Measurements from ENCODE around the gene PRKAR1A.

Gene PRKAR1A

GRCh38 chr17:68567035-68567434 lies 54.8 kb downstream of the PRKAR1A start:
- H3F3A ChIP-seq (ENCODE audit: control insufficient read depth, insufficient read depth): no peaks in the 10 kb centered on the region
- no peak overlapping the region for H3K4me2 ChIP-seq (ENCODE audit: low read length)
- no peaks in the 10 kb centered on the region for H3K9me2 ChIP-seq (replicated peaks; ENCODE audit: control insufficient read depth, low read length)
- no peaks in the 10 kb centered on the region for H3K36me3 ChIP-seq (ENCODE audit: control insufficient read depth, low read length)
- H3K27me3 ChIP-seq (ENCODE audit: control insufficient read depth, low read length): peaks cover 10% of the 10 kb centered on the region; the same call in 1 of the 2 replicates
- H3K4me1 ChIP-seq (ENCODE audit: control insufficient read depth, low read length): no peaks in the 10 kb centered on the region
- no peaks in the 10 kb centered on the region for H4K20me1 ChIP-seq (ENCODE audit: control insufficient read depth, insufficient read depth, low read depth, low read length)
- no peak for TF ChIP-seq EZH2phosphoT487 (IDR thresholded peaks at IDR 0.05; ENCODE audit: borderline replicate concordance, low read length)
- no peak overlapping the region for H3K27ac ChIP-seq (ENCODE audit: low read depth, low read length)
- no peak overlapping the region for H3K4me3 ChIP-seq (ENCODE audit: low read length)
- H3K9me3 ChIP-seq (ENCODE audit: control insufficient read depth, insufficient read depth, low read length): no peaks in the 10 kb centered on the region
- no peaks in the 10 kb centered on the region for H3K79me2 ChIP-seq (ENCODE audit: control insufficient read depth, low read length)

GRCh38 chr17:68567581-68567980 lies 55.4 kb downstream of the PRKAR1A start:
- H4K20me1 ChIP-seq (ENCODE audit: control insufficient read depth, insufficient read depth, low read depth, low read length): no peaks in the 10 kb centered on the region
- H3K4me1 ChIP-seq (ENCODE audit: control insufficient read depth, low read length): no peaks in the 10 kb centered on the region
- no peaks in the 10 kb centered on the region for H3K36me3 ChIP-seq (ENCODE audit: control insufficient read depth, low read length)
- peaks cover 14% of the 10 kb centered on the region; the same call in 1 of the 2 replicates for H3K27me3 ChIP-seq (ENCODE audit: control insufficient read depth, low read length)
- H3K4me3 ChIP-seq (ENCODE audit: low read length): no peak overlapping the region
- no peaks in the 10 kb centered on the region for H3K79me2 ChIP-seq (ENCODE audit: control insufficient read depth, low read length)
- H3K9me3 ChIP-seq (ENCODE audit: control insufficient read depth, insufficient read depth, low read length): no peaks in the 10 kb centered on the region
- no peaks in the 10 kb centered on the region for H3K9me2 ChIP-seq (replicated peaks; ENCODE audit: control insufficient read depth, low read length)
- no peak for TF ChIP-seq CTCF (IDR thresholded peaks at IDR 0.05; ENCODE audit: low read depth, low read length, poor library complexity, severe bottlenecking)
- no peak for TF ChIP-seq EZH2phosphoT487 (IDR thresholded peaks at IDR 0.05; ENCODE audit: borderline replicate concordance, low read length)
- H3F3A ChIP-seq (ENCODE audit: control insufficient read depth, insufficient read depth): no peaks in the 10 kb centered on the region
- no peak overlapping the region for H3K27ac ChIP-seq (ENCODE audit: low read depth, low read length)
- H3K4me2 ChIP-seq (ENCODE audit: low read length): no peak overlapping the region

GRCh38 chr17:68568581-68568980 lies 56.4 kb downstream of the PRKAR1A start:
- Histone ChIP-seq H3K9me2 (replicated peaks; ENCODE audit: control insufficient read depth, low read length) (no peaks in the 10 kb centered on the region), H3K27ac (ENCODE audit: low read depth, low read length) (no peak overlapping the region), H3K4me1 (ENCODE audit: control insufficient read depth, low read length) (no peaks in the 10 kb centered on the region), H3K79me2 (ENCODE audit: control insufficient read depth, low read length) (no peaks in the 10 kb centered on the region), H3K36me3 (ENCODE audit: control insufficient read depth, low read length) (no peaks in the 10 kb centered on the region), H4K20me1 (ENCODE audit: control insufficient read depth, insufficient read depth, low read depth, low read length) (no peaks in the 10 kb centered on the region), H3K9me3 (ENCODE audit: control insufficient read depth, insufficient read depth, low read length) (no peaks in the 10 kb centered on the region), H3K4me3 (ENCODE audit: low read length) (no peak overlapping the region), H3K4me2 (ENCODE audit: low read length) (no peak overlapping the region), H3K27me3 (ENCODE audit: control insufficient read depth, low read length) (peaks cover 14% of the 10 kb centered on the region; the same call in 1 of the 2 replicates), H3F3A (ENCODE audit: control insufficient read depth, insufficient read depth) (no peaks in the 10 kb centered on the region)
- TF ChIP-seq CTCF (IDR thresholded peaks at IDR 0.05; ENCODE audit: low read depth, low read length, poor library complexity, severe bottlenecking) (no peak), EZH2phosphoT487 (IDR thresholded peaks at IDR 0.05; ENCODE audit: borderline replicate concordance, low read length) (no peak)

- no peaks in the 10 kb centered on the region for H3K36me3 ChIP-seq (ENCODE audit: control insufficient read depth, low read length)
- peaks cover 14% of the 10 kb centered on the region; the same call in 1 of the 2 replicates for H3K27me3 ChIP-seq (ENCODE audit: control insufficient read depth, low read length)
- no peak overlapping the region for H3K27ac ChIP-seq (ENCODE audit: low read depth, low read length)
- H4K20me1 ChIP-seq (ENCODE audit: control insufficient read depth, insufficient read depth, low read depth, low read length): no peaks in the 10 kb centered on the region
- H3K79me2 ChIP-seq (ENCODE audit: control insufficient read depth, low read length): no peaks in the 10 kb centered on the region
- H3K9me2 ChIP-seq (replicated peaks; ENCODE audit: control insufficient read depth, low read length): no peaks in the 10 kb centered on the region
- no peaks in the 10 kb centered on the region for H3K4me1 ChIP-seq (ENCODE audit: control insufficient read depth, low read length)
- TF ChIP-seq EZH2phosphoT487 (IDR thresholded peaks at IDR 0.05; ENCODE audit: borderline replicate concordance, low read length) (no peak), CTCF (IDR thresholded peaks at IDR 0.05; ENCODE audit: low read depth, low read length, poor library complexity, severe bottlenecking) (no peak)
- H3K4me2 ChIP-seq (ENCODE audit: low read length): no peak overlapping the region
- H3K9me3 ChIP-seq (ENCODE audit: control insufficient read depth, insufficient read depth, low read length): no peaks in the 10 kb centered on the region
- H3F3A ChIP-seq (ENCODE audit: control insufficient read depth, insufficient read depth): no peaks in the 10 kb centered on the region
- no peak overlapping the region for H3K4me3 ChIP-seq (ENCODE audit: low read length)
Observed at GRCh38 chr17:68569346-68569745, 57.1 kb downstream of the PRKAR1A start.

Data from DOHH2 (cell line).